Right lobe of liver (tissue), 4 donors: ENCODE results near the gene EDN2.

Experiments used
- CTCF ChIP-seq, 4 donors: fragments of 200-600 bp in 3 of 4; fragments of 450-650 bp in 1 of 4; IDR thresholded peaks; one replicate each; pipeline versions ENCODE4 v1.5.1 to v1.8.0; 2016 to 2022; ENCODE audit warnings: antibody characterized with exemption in 4 of 4, mild to moderate bottlenecking in 2 of 4
- POLR2A ChIP-seq: fragments of 450-650 bp; IDR thresholded peaks from one replicate; pipeline ENCODE4 v1.6.1; 2017; ENCODE audit warnings: antibody characterized with exemption, mild to moderate bottlenecking
- donor health status: DM: no; HTN: no; CAD: no.
- donor health status: DM: no; HTN: no; CAD: no.
- donor health status: DM: no; HTN: yes; CAD: no.

- TF ChIP-seq CTCF (IDR thresholded peaks at IDR 0.05) (no peak), POLR2A (no peak)
These were observed 47.5 kb downstream of the EDN2 start for GRCh38 chr1:41437011-41437355.
